ENCODE data around the gene TGM2.
A peak's percentile ranks its signal among the peaks of the same experiment; 100 is the strongest.

TGM2 gene

GRCh38 chr20:38112261-38112929 lies 52.7 kb downstream of the TGM2 start:
- ATAC-seq, result no peak
- TF ChIP-seq TCF4 (CRISPR knock-in tag; IDR thresholded peaks at IDR 0.05; ENCODE audit: borderline replicate concordance) (no peak), CREB5 (CRISPR knock-in tag; IDR thresholded peaks at IDR 0.05; ENCODE audit: low read depth) (no peak), ZNF8 (CRISPR knock-in tag; IDR thresholded peaks at IDR 0.05) (no peak), RARB (CRISPR knock-in tag; IDR thresholded peaks at IDR 0.05) (no peak), ARNTL (CRISPR knock-in tag; IDR thresholded peaks at IDR 0.05; ENCODE audit: borderline replicate concordance, low read depth) (no peak), POU6F1 (CRISPR knock-in tag; IDR thresholded peaks at IDR 0.05; ENCODE audit: borderline replicate concordance, low read depth) (no peak), BACH2 (CRISPR knock-in tag; IDR thresholded peaks at IDR 0.05; ENCODE audit: borderline replicate concordance) (no peak), SNAI2 (CRISPR knock-in tag; IDR thresholded peaks at IDR 0.05) (no peak), ZFP3 (CRISPR knock-in tag; IDR thresholded peaks at IDR 0.05) (no peak), PPARA (CRISPR knock-in tag; IDR thresholded peaks at IDR 0.05; ENCODE audit: borderline replicate concordance) (no peak), ZNF565 (CRISPR knock-in tag; conservative IDR thresholded peaks at IDR 0.05; ENCODE audit: low read depth) (no peak), TSHZ2 (CRISPR knock-in tag; IDR thresholded peaks at IDR 0.05) (no peak), TOX (CRISPR knock-in tag; IDR thresholded peaks at IDR 0.05; ENCODE audit: borderline replicate concordance) (no peak), ZNF70 (CRISPR knock-in tag; IDR thresholded peaks at IDR 0.05) (no peak), GLIS3 (CRISPR knock-in tag; IDR thresholded peaks at IDR 0.05) (no peak), ZFP30 (CRISPR knock-in tag; IDR thresholded peaks at IDR 0.05) (no peak)

- ATAC-seq, result no peak
- TF ChIP-seq TOX (CRISPR knock-in tag; IDR thresholded peaks at IDR 0.05; ENCODE audit: borderline replicate concordance), result no peak
- no peak for TF ChIP-seq ESRRG (CRISPR knock-in tag; IDR thresholded peaks at IDR 0.05)
- no peak for TF ChIP-seq ZFP30 (CRISPR knock-in tag; IDR thresholded peaks at IDR 0.05)
- no peak for TF ChIP-seq SNAI2 (CRISPR knock-in tag; IDR thresholded peaks at IDR 0.05)
These were observed 53.5 kb downstream of the TGM2 start for GRCh38 chr20:38111366-38112232.

GRCh38 chr20:38110525-38111178 lies 54.4 kb downstream of the TGM2 start:
- TF ChIP-seq ZFP3 (CRISPR knock-in tag; IDR thresholded peaks at IDR 0.05) (no peak; the same call in 1 of the 2 replicates), CSDC2 (CRISPR knock-in tag; IDR thresholded peaks at IDR 0.05) (no peak), BACH2 (CRISPR knock-in tag; IDR thresholded peaks at IDR 0.05; ENCODE audit: borderline replicate concordance) (no peak), ZFP30 (CRISPR knock-in tag; IDR thresholded peaks at IDR 0.05) (no peak)
- no peak for ATAC-seq

- ATAC-seq, result peak; percentile 75
- TF ChIP-seq TCF4 (CRISPR knock-in tag; IDR thresholded peaks at IDR 0.05; ENCODE audit: borderline replicate concordance), result peak; percentile 91
- TF ChIP-seq ESRRG (CRISPR knock-in tag; IDR thresholded peaks at IDR 0.05), result no peak
- peak; percentile 90 for TF ChIP-seq CSDC2 (CRISPR knock-in tag; IDR thresholded peaks at IDR 0.05)
- no peak for TF ChIP-seq ZFP30 (CRISPR knock-in tag; IDR thresholded peaks at IDR 0.05)
- TF ChIP-seq ZNF8 (CRISPR knock-in tag; IDR thresholded peaks at IDR 0.05), result no peak
- peak; percentile 94 for TF ChIP-seq ISL1 (CRISPR knock-in tag; IDR thresholded peaks at IDR 0.05)
- no peak for TF ChIP-seq PPARA (CRISPR knock-in tag; IDR thresholded peaks at IDR 0.05; ENCODE audit: borderline replicate concordance)
- TF ChIP-seq GLIS3 (CRISPR knock-in tag; IDR thresholded peaks at IDR 0.05), result peak; percentile 36; the same call in 1 of the 2 replicates
- TF ChIP-seq ZNF70 (CRISPR knock-in tag; IDR thresholded peaks at IDR 0.05), result 0 out of 2 replicates have a peak, but pooled peaks have one; percentile 10
- no peak; the same call in 1 of the 2 replicates for TF ChIP-seq RARB (CRISPR knock-in tag; IDR thresholded peaks at IDR 0.05)
- peak; percentile 73; the same call in 1 of the 2 replicates for TF ChIP-seq ZFP3 (CRISPR knock-in tag; IDR thresholded peaks at IDR 0.05)
- peak; percentile 83 for TF ChIP-seq ZC3H10 (CRISPR knock-in tag; IDR thresholded peaks at IDR 0.05)
- TF ChIP-seq ZNF565 (CRISPR knock-in tag; conservative IDR thresholded peaks at IDR 0.05; ENCODE audit: low read depth), result 0 out of 2 replicates have a peak, but pooled peaks have one; percentile 52
- TF ChIP-seq ARNTL (CRISPR knock-in tag; IDR thresholded peaks at IDR 0.05; ENCODE audit: borderline replicate concordance, low read depth), result no peak
- TF ChIP-seq OSR1 (CRISPR knock-in tag; IDR thresholded peaks at IDR 0.05), result no peak
- peak; percentile 83 for TF ChIP-seq TSHZ2 (CRISPR knock-in tag; IDR thresholded peaks at IDR 0.05)
These were observed 55.2 kb downstream of the TGM2 start for GRCh38 chr20:38109591-38110524.
